Heart left ventricle (tissue), 13 donors: ENCODE measurements around the gene BAX.

Experiments
- POLR2A ChIP-seq, 2 donors: fragments of 450-650 bp; IDR thresholded peaks; one replicate each; pipeline ENCODE4 v1.6.1; 2017; ENCODE audit warnings: antibody characterized with exemption in 2 of 2, mild to moderate bottlenecking in 2 of 2, moderate library complexity in 2 of 2
- TF ChIP-seq, protein P1 (sequence below), 12 donors: fragments of 200-600 bp; sonication (generic) in 4 of 12; IDR thresholded peaks; one replicate each; pipeline versions ENCODE4 v1.5.0 to v1.8.0; 2018 to 2022; ENCODE audit warnings: antibody characterized with exemption in 12 of 12, mild to moderate bottlenecking in 5 of 12
- donor health status: ischemic (EF 13 %, LVEDD 7.1; RV severe dilation, severe dysfunction).
- donor health status: DM: no; HTN: yes; CAD: no.
- donor health status: DM: no; HTN: no; CAD: no.
- donor health status: ischemic (EF 25% LVEDD 6.9; RV normal size, moderate dysfunction).
- donor health status: ischemic (EF 25% LVEDD 5.7; RV mildly dilated, moderate dysfunction).
- donor health status: ischemic (EF 35%, LVEDD 5.7; RV mildly dilated, moderate dysfunction).
- donor health status: nonischemic (EF 11% LVEDD 7.7; RV severe dilation, severe dysfunction).
- donor health status: DM: yes; HTN: yes; CAD: no.
- donor health status: PGD.
- donor health status: ischemic (EF 29% LVEDD 5.4; RV normal size, mild dysfunction).
- donor health status: nonischemic (EF 23%, LVEDD 6.1; RV moderate dilation, normal function).

DNA sequence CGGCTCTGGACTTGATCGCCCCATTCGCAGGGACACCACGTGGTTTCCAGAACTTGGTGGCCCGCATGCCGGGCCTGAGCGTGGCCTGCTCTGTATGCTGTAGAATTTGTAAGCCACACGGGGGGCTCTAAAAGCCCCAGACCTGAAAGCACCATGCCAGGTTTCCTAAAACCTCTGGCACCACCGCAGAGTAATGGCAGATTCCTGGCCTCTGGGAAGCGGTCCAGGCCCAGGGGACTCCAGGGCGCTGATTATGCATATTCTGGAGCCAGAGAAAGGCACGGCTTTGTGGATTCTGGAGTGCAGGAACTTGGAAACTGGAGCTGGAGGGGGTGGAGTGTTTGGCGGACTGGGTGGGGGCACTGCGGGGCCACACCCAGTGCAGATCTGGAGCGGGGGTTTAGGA lies 14.1 kb downstream of the BAX start:
- TF ChIP-seq, protein P1, sequence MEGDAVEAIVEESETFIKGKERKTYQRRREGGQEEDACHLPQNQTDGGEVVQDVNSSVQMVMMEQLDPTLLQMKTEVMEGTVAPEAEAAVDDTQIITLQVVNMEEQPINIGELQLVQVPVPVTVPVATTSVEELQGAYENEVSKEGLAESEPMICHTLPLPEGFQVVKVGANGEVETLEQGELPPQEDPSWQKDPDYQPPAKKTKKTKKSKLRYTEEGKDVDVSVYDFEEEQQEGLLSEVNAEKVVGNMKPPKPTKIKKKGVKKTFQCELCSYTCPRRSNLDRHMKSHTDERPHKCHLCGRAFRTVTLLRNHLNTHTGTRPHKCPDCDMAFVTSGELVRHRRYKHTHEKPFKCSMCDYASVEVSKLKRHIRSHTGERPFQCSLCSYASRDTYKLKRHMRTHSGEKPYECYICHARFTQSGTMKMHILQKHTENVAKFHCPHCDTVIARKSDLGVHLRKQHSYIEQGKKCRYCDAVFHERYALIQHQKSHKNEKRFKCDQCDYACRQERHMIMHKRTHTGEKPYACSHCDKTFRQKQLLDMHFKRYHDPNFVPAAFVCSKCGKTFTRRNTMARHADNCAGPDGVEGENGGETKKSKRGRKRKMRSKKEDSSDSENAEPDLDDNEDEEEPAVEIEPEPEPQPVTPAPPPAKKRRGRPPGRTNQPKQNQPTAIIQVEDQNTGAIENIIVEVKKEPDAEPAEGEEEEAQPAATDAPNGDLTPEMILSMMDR (IDR thresholded peaks at IDR 0.05): no peak
- no peak for TF ChIP-seq POLR2A (IDR thresholded peaks at IDR 0.05)
